Hindlimb muscle (tissue), 1 donor: Measurements from ENCODE around the gene GPR160. TPM values are rescaled to one million over a fixed set of nuclear protein-coding genes. Genes with fewer than 3 reads are reported as not detected.
"Not testable (repeated sequence)": the region's sequence is repeated elsewhere in the genome, so short reads cannot be mapped to it uniquely, and the experiment has no call there.

Experiments
- DNase-seq: peaks from one replicate; pipeline ENCODE4 v3.0.0-alpha.2; 2013
- polyA plus RNA-seq: library from polyadenylated mRNA; unstranded; fragments of 120-200 nt; gene quantifications from one replicate; pipeline ENCODE4 v1.2.1, GENCODE V29; 2013; ENCODE audit not compliant: insufficient read length

Gene GPR160
- polyA plus RNA-seq, 1 donor: 1.8 TPM

- DNase-seq: no peak
Measured at GRCh38 chr3:170111147-170111771, 73.5 kb downstream of the GPR160 start.

GRCh38 chr3:170114165-170114564 is 76.4 kb downstream of the GPR160 start:
- not testable (repeated sequence) for DNase-seq

DNA sequence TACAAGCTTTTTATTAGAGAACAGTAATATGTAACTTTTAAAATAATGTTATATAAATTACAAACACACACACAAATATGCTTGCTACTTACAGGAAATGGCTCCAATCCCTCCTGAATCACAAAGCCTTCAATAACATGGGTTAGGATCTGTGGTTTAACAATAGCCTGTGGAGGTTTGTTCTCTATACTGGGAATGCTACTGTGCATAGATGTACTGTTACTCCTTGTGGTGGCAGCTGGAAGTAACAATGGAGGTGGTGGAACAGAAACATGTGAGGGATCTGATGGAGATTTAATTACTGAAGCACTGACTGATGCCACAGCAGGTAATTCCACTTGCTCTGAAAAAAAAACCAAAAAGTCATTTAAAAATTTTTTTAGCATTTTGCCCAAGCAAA is 79.3 kb downstream of the GPR160 start:
- no peak for DNase-seq

DNA sequence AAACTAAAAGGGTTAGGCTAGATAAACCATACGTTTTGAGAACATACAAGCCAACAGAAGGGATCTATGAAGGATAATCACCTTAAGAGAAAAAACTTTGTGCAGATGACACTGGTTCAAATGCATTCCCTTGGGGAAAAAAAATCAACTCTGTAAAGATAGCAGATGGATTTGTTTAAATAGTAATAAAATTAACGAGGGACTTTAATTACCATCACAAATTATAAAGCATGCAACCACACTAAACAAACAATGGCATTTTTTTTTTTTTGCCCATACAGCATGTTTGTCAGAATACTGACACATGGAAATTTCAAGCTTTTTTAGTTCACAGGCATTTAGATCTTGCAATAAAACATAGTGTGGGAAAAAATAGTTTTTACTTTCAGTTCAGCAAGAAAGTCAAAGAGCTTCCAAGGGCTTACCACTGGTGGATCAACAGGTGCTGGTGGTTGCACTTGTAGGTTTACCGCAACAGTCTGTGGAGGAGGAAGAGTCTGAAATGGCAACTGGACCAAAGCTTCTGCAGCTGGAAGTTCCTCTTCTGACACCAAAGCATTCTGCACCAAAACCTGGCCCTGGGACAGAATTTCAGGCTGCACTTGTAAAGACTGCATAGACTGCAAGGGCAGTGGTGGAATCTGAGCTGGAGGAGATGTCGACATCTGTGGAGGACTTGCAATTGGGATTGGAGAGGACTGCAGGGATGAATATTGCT is 90.6 kb downstream of the GPR160 start:
- no peak for DNase-seq

GRCh38 chr3:170128977-170129431 is 91.2 kb downstream of the GPR160 start:
- no peak for DNase-seq

GRCh38 chr3:170130532-170130931 is 92.7 kb downstream of the GPR160 start:
- DNase-seq: no peak

DNA sequence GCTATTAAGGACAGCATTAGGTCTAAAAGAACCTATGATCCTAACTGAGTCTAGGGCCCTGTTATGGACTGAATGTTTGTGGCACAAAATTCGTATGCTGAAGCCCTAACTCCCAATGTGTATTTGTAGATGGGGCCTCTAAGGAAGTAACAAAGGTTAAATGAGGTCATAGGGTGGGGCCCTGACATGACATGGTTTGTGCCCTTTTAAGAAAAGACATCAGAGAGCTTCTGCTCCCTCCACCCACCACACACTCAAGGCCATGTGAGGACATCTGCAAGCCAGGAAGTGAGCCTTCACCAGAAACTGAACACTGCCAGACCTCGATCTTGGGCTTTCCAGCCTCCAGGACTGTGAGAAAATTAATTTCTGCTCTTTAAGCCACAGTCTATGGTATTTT is 94.5 kb downstream of the GPR160 start:
- DNase-seq: no peak

Other genes with a start within 250 kb of the GPR160 start
- gene LRRIQ4, start 225.1 kb upstream of the GPR160 start, polyA plus RNA-seq: not detected
- 3.3 TPM for gene LRRC34, start 225.1 kb upstream of the GPR160 start, polyA plus RNA-seq
- not detected for gene LRRC31, start 168.1 kb upstream of the GPR160 start, polyA plus RNA-seq
- not detected for gene SAMD7, start 126.4 kb upstream of the GPR160 start, polyA plus RNA-seq
- gene SEC62, start 71.2 kb upstream of the GPR160 start, polyA plus RNA-seq: 66.3 TPM
- 25.4 TPM for gene PHC3, start 143.7 kb downstream of the GPR160 start, polyA plus RNA-seq
- gene PRKCI, start 184.4 kb downstream of the GPR160 start, polyA plus RNA-seq: 19.3 TPM